SH-SY5Y (cell line): ENCODE data around the gene RNPS1.

Experiments used
- GATA2 ChIP-seq: IDR thresholded peaks from 2 replicates; pipeline ENCODE4 v1.6.1; 2011; ENCODE audit warnings: mild to moderate bottlenecking, low read depth, low read length
- GATA3 ChIP-seq: IDR thresholded peaks from 2 replicates; pipeline ENCODE4 v1.6.1; 2011; ENCODE audit warnings: low read depth, mild to moderate bottlenecking, low read length, moderate library complexity

Gene RNPS1

DNA sequence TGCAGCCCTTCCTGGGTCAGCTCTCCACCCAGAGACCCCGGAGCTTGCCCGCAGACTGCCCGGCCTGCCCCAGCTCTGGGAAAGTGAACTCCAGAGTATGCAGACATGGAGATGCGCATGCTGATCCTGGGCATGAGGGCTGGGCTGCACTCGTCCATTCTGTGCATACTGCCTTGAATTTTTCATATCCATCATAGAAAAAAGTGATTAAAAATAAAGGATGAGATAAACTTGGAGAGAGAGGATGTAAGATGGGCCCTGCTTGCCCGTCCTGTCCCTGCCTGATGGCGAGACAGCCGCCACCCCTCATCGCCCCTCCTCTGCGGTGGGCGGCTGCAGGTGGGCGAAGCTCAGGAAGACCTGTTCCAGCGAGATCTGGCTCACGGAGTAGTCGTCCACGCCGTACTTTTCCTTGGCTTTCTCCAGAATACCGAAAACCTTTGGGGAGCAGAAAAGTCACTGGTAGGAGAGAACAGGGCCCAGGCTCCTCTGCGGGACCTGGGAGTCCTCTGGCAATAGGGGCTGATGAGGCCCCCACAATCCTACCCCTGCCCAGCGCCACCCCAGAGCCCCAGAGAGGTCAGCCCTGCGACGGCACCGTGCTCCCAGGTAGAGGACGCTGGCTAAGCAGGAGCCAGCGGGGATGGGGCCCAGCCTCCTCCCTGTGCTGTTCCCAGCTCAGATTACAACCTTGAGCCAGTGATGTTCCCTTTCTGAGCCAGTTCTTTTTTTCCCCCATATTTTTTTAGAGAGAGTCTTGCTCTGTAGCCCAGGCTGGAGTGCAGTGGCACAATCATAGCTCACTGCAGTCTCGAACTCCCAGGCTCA is 8.7 kb upstream of the RNPS1 start:
- TF ChIP-seq GATA2, result no peak
- no peak for TF ChIP-seq GATA3

DNA sequence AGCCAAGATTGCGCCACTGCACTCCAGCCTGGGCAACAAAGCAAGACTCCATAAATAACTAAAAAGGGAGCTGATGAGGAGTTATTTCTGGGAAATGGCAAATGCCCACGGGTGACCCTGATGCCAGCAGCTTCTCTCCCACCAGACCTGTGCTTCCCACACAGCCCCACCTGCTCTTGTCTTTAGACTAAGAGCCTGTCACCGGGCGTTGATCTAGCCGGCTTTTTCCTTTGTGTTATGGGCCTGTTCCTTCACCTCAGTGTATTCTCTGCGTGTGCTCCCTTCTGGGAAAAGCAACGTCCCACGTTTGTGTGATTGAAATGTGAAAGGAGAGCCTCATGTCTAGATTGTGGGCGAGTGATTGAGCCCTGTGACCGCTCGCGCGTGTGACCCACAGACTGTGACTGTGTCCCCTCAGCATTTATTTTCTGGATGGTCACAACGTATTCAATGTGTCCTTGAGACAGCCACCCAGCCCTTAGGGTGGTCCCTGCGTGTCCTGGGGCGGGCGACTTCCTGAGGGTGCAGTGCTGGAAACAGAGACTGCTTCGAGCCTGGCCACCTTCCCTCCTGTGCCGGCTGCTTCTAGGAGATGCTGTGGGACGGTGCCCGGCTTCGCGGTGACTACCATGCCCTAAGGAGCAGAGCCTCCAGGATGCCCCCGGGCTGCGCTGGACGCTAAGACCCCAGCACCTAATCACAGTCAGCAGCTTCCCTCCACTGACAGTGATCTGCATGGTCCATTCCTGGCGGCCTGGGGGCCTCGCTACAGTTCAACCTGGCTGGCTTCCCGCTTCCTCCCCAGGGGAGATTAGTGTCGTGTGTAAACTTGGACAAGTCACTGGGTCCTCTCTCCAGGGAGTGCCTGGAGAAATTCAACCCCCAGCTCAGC is 7.8 kb upstream of the RNPS1 start:
- TF ChIP-seq GATA3 (no peak), GATA2 (no peak)

DNA sequence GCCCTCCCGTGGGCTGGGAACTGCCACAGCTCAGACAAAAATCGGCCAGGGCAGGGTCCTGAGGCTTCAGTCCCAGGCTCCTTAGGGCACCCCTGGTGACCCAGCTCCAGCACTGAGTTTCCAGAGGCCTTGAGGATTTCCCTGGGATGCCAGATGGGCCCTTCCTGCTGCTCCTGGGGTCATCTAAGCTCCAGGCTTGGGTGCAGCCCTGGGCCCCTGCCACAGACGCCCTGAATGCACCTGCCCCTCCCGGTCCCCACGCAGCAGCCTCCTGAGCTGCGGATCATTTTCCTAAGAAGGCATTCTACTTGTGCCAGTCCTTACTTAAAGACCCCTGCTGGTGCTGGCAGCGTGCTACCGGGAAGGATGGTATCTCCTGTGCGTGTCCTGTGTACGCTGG is 6.0 kb upstream of the RNPS1 start:
- TF ChIP-seq GATA2 (no peak), GATA3 (no peak)

DNA sequence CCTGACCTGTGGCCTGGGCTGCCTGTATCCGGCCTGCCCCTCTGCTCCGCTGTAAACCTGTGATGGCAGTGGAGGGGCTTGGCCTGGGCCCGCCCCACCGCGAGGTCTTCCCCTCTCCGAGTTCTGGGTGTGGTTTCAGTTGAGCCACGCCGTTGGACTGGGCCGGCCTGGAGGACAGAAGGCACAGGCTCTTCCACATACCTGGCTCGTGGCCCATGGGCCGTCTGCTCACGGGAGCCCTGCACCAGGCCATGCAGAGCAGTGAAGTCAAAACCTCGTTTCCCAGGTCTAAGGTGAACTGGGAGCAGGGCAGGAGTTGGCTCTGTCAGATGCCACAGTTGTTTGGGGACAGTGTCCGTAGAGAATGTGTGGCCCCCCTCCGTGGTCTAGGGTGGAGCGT is 5.6 kb upstream of the RNPS1 start:
- no peak for TF ChIP-seq GATA2
- no peak for TF ChIP-seq GATA3

DNA sequence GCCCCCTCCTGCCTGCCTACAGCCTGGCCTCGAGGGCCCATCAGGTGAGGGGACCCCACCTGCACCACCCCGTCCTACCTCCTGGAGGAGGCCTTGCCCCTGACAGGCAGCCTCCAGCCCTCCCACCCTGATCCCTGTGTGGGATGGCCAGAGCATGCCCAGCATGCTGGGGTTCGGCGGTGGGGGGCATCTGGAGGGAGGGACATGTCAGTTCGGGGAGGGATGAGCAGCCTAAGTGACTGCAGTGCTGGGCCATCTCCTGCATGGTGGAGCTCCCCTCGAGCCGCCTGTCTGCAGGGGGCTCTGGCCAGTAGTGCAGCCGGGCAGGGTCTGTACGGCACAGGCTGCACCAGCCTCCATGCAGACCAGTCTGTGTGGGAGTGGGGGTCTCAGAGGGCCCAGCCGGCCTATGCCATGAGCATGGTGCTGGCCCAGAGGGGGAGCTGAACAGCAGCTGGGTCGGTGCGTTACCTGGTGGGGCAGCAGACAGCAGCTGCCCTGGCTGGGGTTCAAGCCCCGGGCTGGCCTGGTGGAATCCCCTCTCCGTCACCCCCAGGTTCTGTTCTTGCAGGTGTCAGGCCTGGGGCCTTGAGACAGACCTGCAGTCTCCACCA is 4.0 kb upstream of the RNPS1 start:
- TF ChIP-seq GATA3 (no peak), GATA2 (no peak)

DNA sequence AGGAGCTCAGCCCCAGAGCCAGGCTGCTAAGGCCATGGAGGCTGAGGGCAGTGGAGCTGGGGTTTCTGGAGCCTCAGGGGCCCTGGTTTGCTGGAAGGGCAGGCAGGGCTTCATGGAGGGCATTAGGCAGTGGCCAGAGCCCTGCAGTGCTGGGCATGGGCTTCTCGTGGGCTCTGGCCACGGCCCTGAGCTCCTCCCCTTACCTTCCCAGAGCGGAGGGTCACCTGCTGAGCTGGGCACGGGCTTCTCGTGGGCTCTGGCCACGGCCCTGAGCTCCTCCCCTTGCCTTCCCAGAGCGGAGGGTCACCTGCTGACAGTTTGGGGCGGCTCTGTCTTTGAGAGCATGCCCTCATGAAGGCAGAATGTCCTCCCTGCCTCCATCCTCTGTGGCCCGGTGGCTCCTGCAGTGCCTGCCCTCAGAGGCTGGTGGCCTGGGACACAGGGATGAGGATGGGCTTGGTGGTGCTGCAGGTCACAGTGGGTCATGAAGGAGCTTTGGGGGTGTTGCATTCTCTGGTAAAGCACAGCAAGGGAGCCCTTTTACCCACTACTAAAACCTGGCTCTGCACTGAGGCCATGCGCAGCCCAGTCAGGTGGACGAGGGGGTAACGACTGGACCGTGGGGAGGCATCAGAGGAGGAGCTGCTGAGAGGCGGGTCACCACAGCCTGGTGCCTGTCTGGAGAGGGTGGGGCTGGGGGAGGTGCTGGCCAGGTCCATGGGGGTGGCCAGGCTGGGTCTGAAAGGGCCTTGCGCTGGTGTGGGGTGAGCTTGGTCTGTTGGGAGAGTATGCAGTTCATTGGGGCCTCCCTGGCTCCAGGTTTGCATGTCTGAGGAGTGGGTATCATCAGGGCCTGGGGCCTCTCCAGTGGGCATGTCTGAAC is 2.9 kb upstream of the RNPS1 start:
- TF ChIP-seq GATA2, result no peak
- no peak for TF ChIP-seq GATA3

DNA sequence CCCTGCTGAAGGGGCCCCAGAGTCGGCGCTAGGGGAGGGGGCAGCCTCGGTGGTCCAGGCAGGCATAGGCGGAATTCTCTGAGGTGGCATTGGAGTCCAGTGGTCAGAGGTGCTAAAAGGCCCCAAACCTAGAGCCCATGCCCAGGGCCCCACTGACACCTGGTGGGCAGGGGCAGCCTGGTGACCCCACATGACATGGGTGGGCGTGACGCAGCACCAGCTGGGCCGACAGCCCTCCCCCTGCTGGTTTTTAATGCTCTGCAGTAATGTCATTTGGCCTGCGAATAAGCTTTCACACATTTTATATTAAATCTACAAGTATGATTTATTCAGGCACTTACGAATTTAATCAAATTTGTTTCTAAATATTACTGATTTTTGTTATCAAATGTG is 2.1 kb upstream of the RNPS1 start:
- TF ChIP-seq GATA2, result no peak
- no peak for TF ChIP-seq GATA3

DNA sequence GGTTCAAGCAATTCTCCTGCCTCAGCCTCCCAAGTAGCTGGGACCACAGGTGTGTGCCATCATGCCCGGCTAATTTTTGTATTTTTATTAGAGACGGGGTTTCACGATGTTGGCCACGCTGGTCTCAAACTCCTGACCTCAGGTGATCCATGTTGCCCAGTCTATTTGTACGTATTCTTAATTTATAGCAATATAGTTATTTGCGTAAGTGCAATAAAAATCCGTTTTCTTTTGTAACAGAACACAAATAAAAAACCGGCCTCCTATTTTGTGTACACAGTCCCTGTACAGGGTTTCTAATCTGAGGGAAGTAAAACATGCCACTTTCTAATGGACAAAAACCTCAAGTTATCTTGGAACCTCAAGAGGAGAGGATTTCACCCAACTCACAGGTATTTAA is 7.7 kb downstream of the RNPS1 start:
- TF ChIP-seq GATA3 (no peak), GATA2 (no peak)

DNA sequence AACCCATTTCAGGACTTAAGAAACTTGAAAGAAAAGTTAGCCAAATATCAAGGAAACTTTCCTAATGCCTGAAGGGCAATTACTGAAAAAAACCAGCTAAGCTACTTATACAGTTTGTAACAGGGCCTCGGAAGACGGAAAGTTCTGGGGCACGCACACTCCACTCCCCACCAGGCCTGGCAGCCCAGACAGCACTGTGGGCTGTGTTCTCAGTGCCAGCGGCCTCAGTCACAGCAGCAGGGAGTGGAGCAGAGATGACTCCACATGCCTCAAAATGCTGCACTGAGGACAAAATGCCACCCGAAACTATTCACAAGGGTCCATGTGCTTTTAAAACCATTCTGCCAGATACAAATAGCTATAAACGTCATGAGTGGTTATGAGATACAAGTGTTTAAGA is 10.2 kb downstream of the RNPS1 start:
- TF ChIP-seq GATA3, result no peak
- TF ChIP-seq GATA2, result no peak

DNA sequence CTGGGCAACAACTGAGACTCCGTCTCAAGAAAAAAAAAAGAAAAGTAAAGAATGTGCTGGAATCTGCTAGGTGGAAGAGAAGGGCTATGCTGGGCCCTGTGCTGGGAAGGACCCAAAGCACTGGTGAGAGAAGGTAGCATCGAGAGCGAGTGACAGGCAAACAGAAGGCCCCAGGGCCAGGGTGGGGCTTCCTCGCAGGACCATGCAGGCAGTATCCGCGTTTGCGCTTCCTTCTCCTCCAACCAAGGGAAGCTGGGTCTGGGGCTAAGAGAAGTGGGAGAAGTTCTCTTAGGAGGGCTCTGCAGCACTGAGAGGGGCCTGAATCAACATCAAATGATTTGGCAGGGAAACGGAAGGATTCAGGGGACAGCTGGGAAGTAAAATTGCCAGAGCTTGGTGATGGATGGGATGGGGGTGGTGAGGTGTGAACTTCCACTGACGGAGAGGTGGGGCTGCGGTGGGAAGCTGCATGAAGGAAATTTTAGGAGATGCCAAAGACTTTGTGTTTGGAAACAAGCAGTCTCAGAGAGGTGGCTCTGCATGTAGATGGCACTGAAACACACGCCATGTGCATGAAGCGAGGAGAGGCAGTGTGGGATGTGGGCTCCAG is 11.3 kb downstream of the RNPS1 start:
- TF ChIP-seq GATA3 (no peak), GATA2 (no peak)

DNA sequence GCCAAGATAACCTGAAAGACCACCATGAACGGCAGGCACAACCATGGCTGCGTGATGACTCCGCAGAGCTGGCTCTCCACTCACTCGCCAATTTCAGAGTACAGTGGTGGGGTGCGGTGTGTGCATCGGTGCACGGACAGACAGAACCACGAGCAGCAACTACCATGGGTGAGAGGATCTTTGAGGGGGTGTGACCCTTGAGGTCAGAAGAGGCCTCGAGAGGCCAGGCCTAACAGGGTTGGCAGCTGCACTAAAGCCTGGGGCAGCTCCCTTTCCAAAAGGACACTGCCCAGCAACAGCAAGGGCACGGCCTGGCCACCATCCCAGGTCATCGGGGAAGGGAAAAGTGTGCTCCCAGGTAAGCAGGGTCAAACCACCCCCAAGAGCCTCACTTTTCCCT is 14.6 kb downstream of the RNPS1 start:
- TF ChIP-seq GATA3, result no peak
- TF ChIP-seq GATA2, result no peak

DNA sequence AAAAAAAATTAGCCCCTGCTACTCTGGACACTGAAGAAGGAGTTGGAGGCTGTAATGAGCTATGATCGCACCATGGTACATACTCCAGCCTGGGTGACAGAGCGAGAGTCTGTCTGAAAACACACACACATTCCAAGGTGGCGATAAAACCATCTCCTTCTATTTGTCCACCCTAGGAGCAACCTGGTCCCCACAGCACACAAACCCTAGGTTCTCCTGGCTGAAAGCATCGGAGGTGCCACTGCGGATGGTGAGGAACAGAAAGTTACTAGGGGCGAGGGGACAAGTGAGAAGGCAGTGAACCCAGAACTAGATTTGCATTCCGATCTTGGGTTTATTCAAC is 15.1 kb downstream of the RNPS1 start:
- TF ChIP-seq GATA2, result no peak
- TF ChIP-seq GATA3, result no peak
